Panc1 (cell line): ENCODE measurements around the gene BCL3. TPM values are rescaled to one million over a fixed set of nuclear protein-coding genes. Genes with fewer than 3 reads are reported as not detected.

Experiments
- ATAC-seq: fragments of 200-7000 bp; cut with Tn5 transposase; 2 replicates; pipeline ENCODE4 v1.9.1; 2020; ENCODE audit warnings: mild to moderate bottlenecking, moderate library complexity
- BruUV-seq: library from RNA; stranded (reverse); fragments of 400-500 nt; replicated peaks from 2 replicates; lab custom pipeline; 2021; lab: Mats Ljungman, UMichigan
- CTCF ChIA-PET: fragments of 300-600 bp; sonication (Branson Sonifier 250); formaldehyde crosslinking; loops from one replicate; lab custom pipeline; 2022; ENCODE audit warnings: antibody characterized with exemption; lab: Charles Lee
- POLR2A ChIA-PET: fragments of 300-600 bp; sonication (Branson Sonifier 250); formaldehyde crosslinking; loops from one replicate; lab custom pipeline; 2022; ENCODE audit warnings: antibody characterized with exemption; lab: Charles Lee
- DNase-seq: peaks from one replicate; pipeline ENCODE4 v3.0.0-alpha.2; 2010; ENCODE audit warnings: low read depth, low spot score
- H3K27ac ChIP-seq: 2 replicates; pipeline ENCODE4 v1.5.1; 2011; ENCODE audit warnings: mild to moderate bottlenecking, low read length, inconsistent platforms
- H3K27me3 ChIP-seq: fragments of 200-500 bp; sonication (Bioruptor generic); 2 replicates; pipeline ENCODE4 v1.6.0; 2014; ENCODE audit warnings: low read length, inconsistent platforms; ENCODE audit not compliant: control insufficient read depth, insufficient read depth
- H3K36me3 ChIP-seq: fragments of 200-500 bp; sonication (Bioruptor generic); 2 replicates; pipeline ENCODE4 v1.5.1; 2014; ENCODE audit warnings: inconsistent platforms, mild to moderate bottlenecking, low read length, moderate library complexity; ENCODE audit not compliant: control insufficient read depth, insufficient read depth
- H3K4me1 ChIP-seq: 2 replicates; pipeline ENCODE4 v1.5.1; 2011; ENCODE audit warnings: inconsistent platforms, mild to moderate bottlenecking, low read length, moderate library complexity; ENCODE audit not compliant: control insufficient read depth, insufficient read depth
- H3K4me3 ChIP-seq, 2 experiments: 2 replicates each; pipeline ENCODE4 v1.5.1; 2011 to 2012; ENCODE audit warnings: low read depth in 2 of 2, low read length in 2 of 2, mild to moderate bottlenecking in 2 of 2, inconsistent platforms in 1 of 2, moderate library complexity in 1 of 2
- H3K9me3 ChIP-seq: fragments of 200-500 bp; sonication (Bioruptor generic); 2 replicates; pipeline ENCODE4 v1.5.1; 2014; ENCODE audit warnings: low read depth, mild to moderate bottlenecking, inconsistent platforms, low read length, moderate library complexity; ENCODE audit not compliant: control insufficient read depth, insufficient read depth
- CTCF ChIP-seq: fragments of 450-650 bp; IDR thresholded peaks from 2 replicates; pipeline ENCODE4 v1.5.1; 2017; ENCODE audit warnings: mild to moderate bottlenecking
- POLR2AphosphoS5 ChIP-seq: IDR thresholded peaks from 2 replicates; pipeline ENCODE4 v1.6.1; 2012; ENCODE audit warnings: mild to moderate bottlenecking, low read depth, low read length, moderate library complexity
- SIN3A ChIP-seq: IDR thresholded peaks from 2 replicates; pipeline ENCODE4 v1.6.1; 2012; ENCODE audit warnings: low read depth, mild to moderate bottlenecking, low read length, moderate library complexity, borderline replicate concordance; ENCODE audit not compliant: insufficient read depth
- TCF7L2 ChIP-seq: IDR thresholded peaks from 2 replicates; pipeline ENCODE4 v1.6.1; 2011; ENCODE audit warnings: mild to moderate bottlenecking, low read depth, low read length, inconsistent platforms
- in situ Hi-C: cut with HindIII; loops from 2 replicates; pipeline ENCODE4 v1.10.0; 2016; ENCODE audit warnings: low sequenced_read_pairs, low pct_unique_long_range_greater_than_20kb
- intact Hi-C: fragments of 100-400 bp; cut with micrococcal nuclease; formaldehyde crosslinking; loops from one replicate; pipeline ENCODE4 v1.10.0; 2022; ENCODE audit not compliant: unreplicated experiment
- total RNA-seq: library from RNA; stranded (reverse); gene quantifications from one replicate; pipeline ENCODE4 v1.2.1, GENCODE V29; 2021; ENCODE audit not compliant: unreplicated experiment
- TF ChIP-seq, protein P1 (sequence below), 2 experiments: IDR thresholded peaks; 2 replicates each; pipeline ENCODE4 v1.6.1; 2011 to 2012; ENCODE audit warnings: low read depth in 2 of 2, control low read depth in 1 of 2, low read length in 1 of 2, mild to moderate bottlenecking in 1 of 2, moderate library complexity in 1 of 2; ENCODE audit not compliant: insufficient read depth in 1 of 2

BCL3 gene
- total RNA-seq, 1 experiment from 2014 or later, result 48.5 TPM

- BruUV-seq, result no TSS peak
- ChIA-PET CTCF (interaction anchor here (0.5 kb wide), 1 partner anchor 15 kb away, joined by 5 read pairs; no protein-coding TSS in a partner anchor), POLR2A (no interaction called here)
- no peaks in the 10 kb centered on the region for H3K27me3 ChIP-seq
- DNase-seq (no peak), ATAC-seq (peak; percentile 51)
- no peak overlapping the region for H3K27ac ChIP-seq
- no peaks in the 10 kb centered on the region for H3K36me3 ChIP-seq
- H3K4me3 ChIP-seq, result no peak overlapping the region
- intact Hi-C loops, result no loop called here
- H3K9me3 ChIP-seq, result no peaks in the 10 kb centered on the region
- in situ Hi-C loops, result no loop called here
- no peak for TF ChIP-seq SIN3A
- TF ChIP-seq, protein P1, sequence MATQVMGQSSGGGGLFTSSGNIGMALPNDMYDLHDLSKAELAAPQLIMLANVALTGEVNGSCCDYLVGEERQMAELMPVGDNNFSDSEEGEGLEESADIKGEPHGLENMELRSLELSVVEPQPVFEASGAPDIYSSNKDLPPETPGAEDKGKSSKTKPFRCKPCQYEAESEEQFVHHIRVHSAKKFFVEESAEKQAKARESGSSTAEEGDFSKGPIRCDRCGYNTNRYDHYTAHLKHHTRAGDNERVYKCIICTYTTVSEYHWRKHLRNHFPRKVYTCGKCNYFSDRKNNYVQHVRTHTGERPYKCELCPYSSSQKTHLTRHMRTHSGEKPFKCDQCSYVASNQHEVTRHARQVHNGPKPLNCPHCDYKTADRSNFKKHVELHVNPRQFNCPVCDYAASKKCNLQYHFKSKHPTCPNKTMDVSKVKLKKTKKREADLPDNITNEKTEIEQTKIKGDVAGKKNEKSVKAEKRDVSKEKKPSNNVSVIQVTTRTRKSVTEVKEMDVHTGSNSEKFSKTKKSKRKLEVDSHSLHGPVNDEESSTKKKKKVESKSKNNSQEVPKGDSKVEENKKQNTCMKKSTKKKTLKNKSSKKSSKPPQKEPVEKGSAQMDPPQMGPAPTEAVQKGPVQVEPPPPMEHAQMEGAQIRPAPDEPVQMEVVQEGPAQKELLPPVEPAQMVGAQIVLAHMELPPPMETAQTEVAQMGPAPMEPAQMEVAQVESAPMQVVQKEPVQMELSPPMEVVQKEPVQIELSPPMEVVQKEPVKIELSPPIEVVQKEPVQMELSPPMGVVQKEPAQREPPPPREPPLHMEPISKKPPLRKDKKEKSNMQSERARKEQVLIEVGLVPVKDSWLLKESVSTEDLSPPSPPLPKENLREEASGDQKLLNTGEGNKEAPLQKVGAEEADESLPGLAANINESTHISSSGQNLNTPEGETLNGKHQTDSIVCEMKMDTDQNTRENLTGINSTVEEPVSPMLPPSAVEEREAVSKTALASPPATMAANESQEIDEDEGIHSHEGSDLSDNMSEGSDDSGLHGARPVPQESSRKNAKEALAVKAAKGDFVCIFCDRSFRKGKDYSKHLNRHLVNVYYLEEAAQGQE (IDR thresholded peaks at IDR 0.05; ENCODE audit: insufficient read depth in 1 of 2, low read depth in 2 of 2, low read length in 1 of 2), result no peak
- TF ChIP-seq CTCF, result peak; percentile 36; the same call in 1 of the 2 replicates
- TF ChIP-seq TCF7L2, result no peak
- no peaks in the 10 kb centered on the region for H3K4me1 ChIP-seq
Measured at GRCh38 chr19:44782729-44783128, 34.2 kb downstream of the BCL3 start.

GRCh38 chr19:44783545-44783944, 35.0 kb downstream of the BCL3 start:
- DNase-seq (no peak), ATAC-seq (no peak)
- H3K4me1 ChIP-seq, result no peaks in the 10 kb centered on the region
- no peaks in the 10 kb centered on the region for H3K27me3 ChIP-seq
- BruUV-seq, result no TSS peak
- intact Hi-C loops, result no loop called here
- no peak overlapping the region for H3K27ac ChIP-seq
- no peak overlapping the region for H3K4me3 ChIP-seq
- CTCF ChIA-PET, result interaction anchor here (0.6 kb wide), 1 partner anchor 13 kb away, joined by 5 read pairs; no protein-coding TSS in a partner anchor
- POLR2A ChIA-PET, result interaction anchor here (0.5 kb wide), 1 partner anchor 48 kb away, joined by 3 read pairs; no protein-coding TSS in a partner anchor
- TF ChIP-seq, protein P1 (IDR thresholded peaks at IDR 0.05; ENCODE audit: insufficient read depth in 1 of 2, low read depth in 2 of 2, low read length in 1 of 2), result no peak
- no peak for TF ChIP-seq POLR2AphosphoS5
- TF ChIP-seq SIN3A, result no peak
- TF ChIP-seq TCF7L2, result no peak
- no peak for TF ChIP-seq CTCF
- H3K9me3 ChIP-seq, result no peaks in the 10 kb centered on the region
- in situ Hi-C loops, result no loop called here
- no peaks in the 10 kb centered on the region for H3K36me3 ChIP-seq
